D341Med (cell line): ENCODE data around the gene PCDHGC4.

ENCODE experiments used
- DNase-seq: peaks from one replicate; pipeline ENCODE4 v3.0.0; 2012; ENCODE audit warnings: low spot score

The PCDHGC4 gene

DNA sequence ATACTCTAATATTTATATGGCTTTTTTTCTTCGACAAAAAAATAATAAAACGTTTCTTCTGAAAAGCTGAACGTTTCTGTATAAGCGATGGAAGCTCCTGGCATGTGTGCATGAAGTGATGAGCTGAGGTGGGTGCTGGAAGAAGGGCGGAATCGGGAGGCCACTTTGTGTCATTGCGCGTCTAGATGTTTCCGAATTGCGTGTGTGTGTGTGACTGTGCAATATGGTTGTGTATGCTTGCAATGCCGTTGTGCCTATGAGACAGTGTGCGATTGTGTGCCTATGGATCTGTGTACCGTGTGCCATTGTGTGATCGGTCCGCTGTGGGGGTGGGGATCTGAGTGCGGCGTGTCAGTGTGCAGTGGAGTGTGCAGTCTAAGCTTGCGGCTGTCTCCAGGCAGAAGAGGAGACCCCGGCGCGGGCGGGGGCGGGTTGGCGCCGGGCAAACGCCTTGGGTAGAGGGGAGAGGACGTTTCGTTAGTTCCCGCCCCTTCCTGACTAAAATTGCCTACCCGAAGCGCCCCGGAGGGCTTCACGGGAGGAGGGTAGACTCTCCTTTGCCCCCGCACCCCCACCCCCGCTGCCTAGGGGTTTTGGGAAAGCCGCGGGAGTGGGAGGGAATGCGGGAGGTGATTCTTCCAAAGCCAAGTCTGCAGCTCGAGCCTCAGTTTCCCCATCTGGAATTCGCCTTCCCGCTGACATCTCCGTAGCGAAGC lies 28.2 kb downstream of the PCDHGC4 start:
- no peak for DNase-seq

DNA sequence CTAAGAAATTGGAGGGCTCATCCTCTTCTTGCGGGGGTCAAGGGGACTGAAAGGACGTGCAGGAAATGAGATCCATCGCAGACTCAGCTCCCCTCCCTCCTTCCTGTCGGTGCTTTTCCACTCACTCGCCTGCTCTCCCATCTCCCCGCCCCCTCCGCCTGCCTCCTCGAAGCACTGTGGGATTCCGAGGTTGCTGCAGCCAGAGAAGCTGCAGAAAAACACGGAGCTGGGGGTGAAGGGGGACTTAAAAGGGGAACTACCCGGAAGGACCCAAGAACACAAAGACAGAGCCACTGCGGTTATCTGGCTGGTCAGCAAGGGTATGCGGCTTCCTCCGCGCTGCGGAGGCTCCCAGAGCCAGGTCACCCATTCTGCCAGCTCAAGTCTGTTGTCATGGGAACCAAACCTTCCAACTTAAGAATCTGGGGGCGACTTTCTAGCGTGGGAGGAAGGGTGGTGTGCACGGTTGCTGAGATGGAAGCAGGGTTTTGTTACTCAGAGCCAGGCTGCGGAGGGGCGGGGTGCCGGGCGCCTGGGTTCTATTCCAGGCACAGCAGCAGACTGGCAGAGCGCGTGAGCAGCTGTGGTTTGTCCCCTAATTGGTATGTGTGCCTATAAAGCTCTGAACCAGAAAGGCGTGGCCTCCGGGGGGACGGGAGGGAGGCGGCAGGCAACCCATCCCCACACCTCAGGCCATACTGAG lies 28.9 kb downstream of the PCDHGC4 start:
- no peak for DNase-seq

DNA sequence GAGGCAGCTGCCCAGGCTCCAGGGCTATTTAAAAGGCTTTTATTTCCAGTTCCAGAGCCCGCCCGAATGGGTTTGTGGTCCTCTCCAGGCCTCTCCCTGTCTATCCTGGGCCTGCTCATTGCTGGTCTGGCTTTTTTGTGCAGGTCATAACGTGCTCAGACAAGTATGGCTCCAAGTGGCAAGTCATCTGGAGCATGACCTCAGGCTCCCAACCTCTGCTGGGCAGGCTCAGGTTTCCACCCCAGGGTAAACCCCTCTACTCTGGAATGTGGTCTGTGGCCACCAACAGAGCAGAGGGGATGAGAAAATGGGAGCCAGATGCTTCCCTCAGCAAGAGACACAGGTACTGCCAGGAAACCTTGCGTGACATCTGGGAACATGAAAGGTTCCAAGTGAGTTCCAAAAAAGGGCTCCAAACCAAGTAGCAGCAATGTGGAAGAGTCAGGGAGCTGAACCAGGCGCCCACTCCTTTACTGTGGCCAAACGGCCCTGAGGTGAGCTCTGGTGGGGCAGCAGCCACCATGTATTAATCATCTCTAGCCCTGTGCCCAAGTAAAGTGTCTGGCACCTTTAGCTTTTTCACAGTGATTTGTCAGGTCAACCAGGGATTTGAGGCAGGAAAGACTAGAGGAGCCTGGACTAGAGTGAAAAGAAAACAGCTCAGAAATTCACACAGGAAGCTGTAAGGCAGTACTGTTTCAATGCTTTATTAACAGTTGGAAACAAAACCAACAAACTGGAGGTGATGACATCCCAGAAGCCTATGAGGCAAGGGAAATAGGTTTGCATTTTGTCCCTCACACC lies 29.7 kb downstream of the PCDHGC4 start:
- DNase-seq = no peak

DNA sequence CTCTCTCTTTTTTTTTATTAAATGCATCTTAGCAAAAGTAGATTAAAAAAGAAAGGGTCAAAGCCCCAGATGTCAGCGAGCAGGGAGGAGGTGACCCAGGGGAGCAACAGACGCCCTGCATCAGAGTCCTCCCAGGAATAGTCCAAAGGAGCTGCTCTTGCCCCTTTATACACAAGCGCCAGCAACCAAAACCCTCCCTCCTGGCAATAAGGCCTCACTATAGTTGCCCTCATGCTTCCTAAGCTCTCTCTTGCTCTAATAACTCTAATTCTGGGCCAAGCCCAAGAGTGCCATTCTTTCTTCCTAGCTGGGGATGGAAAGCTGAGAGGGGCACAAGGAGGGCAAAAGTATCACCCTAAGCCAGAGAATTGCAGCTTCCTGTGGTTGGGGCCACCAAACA lies 30.3 kb downstream of the PCDHGC4 start:
- no peak for DNase-seq

DNA sequence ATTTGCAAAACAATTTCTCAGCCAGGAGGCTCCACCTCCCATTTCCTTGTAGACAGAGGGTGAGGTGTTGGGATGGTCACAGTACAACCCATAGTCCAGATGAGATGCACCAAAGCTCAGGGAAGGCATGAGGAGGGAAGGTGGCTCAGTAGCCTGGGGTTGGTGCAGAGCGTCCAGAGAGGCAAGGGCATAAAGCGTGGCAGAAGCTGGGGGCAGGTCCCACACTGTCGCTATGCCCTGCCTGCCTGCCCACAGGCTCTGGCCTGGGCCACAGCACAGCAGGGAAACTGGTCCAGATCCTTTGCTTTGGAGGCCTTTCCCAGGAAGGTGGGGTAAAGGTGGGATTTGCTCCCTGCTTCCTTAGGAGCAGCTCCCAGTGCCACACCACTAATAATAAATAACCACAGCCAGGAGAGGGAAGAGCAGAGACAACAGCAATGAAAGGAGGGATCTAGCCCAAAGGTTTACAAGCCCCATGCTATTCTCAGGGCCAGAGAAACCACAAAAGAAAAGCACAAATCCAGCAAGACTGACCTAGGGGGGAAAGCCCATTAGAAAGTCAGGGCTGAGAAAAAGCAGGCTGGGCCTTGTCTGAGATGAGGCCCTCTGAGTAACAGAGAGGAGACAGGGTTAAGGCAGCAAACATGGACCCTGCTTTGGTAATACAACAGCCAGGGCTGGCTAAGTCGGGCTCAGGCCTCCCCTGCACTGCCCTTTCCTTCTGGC lies 31.3 kb downstream of the PCDHGC4 start:
- DNase-seq = no peak

DNA sequence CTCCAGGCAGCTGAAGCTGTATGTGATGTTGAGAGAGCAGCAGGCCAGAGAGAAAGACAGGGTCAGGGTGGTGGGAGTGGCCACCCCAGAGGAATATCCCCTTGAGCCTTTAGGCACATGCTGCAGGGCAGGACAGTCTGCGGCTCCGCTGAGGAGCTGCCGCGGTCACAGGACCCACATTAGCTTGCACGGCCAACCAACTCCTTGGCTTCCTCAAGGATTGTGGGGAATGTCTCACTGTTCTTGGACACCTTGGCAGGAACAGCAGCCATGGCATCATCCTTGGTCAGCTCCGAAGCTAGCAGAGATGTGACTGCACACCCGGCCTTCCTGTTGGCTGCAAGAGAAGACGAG lies 31.8 kb downstream of the PCDHGC4 start:
- no peak for DNase-seq

DNA sequence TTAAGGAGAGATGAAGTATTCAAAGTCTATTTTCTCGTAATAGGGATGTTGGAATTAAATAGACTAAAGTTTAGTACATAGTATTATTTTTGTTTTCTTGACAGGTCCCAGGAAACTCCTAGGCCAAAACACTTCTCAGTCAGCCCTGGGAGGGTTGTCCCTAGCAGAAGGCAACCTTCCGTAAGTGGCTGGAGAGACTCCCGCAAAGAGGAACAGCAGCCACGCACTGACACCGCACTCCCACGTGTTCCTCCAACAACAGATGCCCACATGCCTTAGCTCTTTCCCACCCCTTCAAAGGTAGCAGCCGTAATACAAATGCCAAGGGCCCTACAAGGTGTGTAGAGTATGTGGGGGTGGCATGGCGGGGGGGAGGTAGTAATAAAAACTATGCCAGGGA lies 32.5 kb downstream of the PCDHGC4 start:
- DNase-seq = no peak

DNA sequence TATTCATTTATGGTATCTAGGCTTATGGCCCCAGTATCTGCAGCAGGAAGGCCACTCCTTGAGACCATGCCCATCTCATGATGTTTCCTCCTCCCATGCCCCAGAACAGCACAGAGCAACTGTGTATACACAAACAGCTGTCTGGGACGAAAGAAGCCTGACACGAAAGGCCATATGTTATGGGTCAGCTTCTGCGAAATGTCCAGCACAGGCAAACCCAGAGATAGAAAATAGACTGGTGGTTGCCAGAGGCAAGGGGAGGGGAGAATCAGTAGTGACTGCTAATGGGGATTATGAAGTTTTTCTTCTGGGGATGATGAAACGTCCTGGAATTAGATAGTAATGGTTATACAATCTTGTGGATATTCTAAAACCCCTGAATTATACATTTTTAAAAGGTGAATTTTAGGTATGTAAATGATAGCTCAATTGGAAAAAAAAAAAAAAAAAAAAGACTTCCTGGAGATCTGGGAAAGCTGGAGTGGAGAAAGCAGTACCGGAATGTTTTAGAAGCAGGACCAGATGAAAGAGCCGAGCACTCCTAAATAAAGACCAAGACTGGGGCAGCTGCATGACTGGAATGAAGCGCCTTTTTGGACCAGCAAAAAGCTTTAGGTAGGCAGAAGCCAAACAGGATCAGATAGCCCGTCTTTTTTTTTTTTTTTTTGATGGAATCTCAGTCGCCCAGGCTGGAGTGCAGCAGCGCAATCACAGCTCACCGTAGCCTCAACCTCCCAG lies 33.2 kb downstream of the PCDHGC4 start:
- DNase-seq = no peak

DNA sequence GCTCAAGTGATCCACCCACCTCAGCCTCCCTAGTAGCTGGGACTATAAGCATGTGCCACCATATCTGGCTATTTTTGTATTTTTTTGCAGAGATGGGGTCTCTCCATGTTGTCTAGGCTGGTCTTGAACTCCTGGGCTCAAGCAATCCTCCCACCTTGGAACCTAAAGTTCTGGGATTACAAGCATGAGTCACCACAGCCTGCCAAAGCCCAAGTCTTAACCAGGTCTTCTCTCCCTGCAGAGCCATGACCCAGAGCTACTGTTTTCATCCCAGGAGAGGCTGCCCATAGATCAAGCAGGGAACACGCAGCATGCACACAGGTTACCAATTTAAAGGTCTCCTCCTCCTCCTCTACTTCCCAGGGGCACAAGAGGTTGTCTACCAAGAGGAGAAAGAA lies 33.8 kb downstream of the PCDHGC4 start:
- DNase-seq = no peak

DNA sequence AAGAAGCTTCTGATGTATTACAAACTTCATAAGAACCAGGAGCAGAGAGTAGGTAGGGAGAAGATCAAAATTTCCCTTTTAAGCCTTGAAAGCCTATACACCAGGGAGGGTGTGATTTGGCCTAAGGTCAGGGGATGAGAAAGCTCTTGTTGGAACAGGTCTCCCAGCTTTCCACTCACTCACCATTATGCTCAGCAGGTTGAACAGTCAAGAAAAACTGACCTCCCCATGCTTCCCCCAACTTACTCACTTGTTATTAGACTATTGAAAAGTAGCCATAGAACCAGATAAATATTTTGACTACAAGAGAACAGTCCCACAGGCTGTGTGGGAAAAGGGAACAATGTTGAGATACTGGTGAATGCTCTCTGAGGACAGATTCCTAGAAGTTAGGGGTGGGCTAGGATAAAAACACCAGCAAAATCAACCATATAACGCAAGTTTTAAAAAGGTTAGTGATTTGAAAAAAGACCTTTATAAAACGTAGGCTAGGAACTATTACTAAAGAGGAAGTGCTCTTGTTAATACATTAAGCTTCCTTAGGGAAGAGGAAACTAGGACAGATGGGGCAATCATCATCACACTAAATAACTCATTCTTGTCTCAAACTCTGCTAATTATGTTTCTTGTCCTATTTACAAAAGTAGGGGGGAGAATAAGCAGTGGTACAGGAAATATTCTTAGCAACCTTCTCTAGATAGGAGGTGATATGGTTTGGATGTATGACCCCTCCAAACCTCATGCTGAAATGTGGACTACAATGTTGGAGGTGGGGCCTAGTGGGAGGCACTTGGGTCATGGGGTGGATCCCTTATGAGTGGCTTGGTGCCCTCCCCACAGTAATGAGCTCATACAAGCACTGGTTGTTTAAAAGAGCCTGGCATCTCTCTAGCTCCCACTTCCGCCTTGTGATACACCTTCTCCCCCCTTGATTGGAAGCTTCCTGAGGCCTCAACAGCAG lies 35.1 kb downstream of the PCDHGC4 start:
- no peak for DNase-seq

DNA sequence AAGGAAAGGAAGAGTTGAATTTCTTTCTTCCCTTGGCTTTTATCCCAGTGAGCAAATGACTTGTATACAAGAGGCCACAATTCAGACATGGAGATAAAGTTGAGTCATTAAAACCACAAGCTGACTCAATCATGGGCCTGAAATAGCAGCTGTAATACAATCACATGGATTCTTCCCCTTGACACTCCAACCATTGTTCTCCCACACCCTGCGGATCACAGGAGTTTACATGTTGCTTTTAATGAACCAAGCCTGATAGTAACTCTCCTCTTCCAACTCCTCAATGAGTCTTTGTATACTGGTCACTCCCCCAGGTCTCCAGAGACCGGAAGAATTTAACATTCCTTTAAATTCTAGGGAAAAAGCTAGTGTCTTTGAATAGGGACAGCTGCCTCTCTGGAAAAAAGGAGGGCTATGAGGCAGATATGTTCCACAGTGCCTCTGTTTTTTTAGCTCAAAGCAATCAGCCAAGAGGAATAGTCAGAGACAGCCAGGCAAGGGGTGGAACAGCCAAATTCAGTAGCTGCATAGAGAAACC lies 36.5 kb downstream of the PCDHGC4 start:
- DNase-seq = no peak

DNA sequence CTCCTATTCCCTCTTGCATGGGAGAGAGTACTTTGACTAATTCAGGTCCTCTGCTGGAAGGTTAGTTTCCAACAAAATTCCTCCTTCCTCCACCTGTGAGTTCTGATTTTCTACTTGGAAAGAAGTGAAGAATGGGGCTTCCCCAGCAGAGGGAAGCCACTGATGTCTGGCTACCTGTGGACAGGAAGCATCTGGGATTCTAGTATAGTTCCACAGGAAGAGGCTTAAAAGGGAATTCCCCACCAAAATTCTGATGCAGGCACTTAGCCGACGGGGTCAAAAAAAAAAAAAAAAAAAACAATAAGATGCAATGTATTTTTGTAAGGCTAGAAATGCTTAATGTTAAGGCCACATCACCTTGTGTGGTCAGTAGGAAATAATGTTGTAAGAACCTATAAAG lies 37.5 kb downstream of the PCDHGC4 start:
- DNase-seq = no peak

DNA sequence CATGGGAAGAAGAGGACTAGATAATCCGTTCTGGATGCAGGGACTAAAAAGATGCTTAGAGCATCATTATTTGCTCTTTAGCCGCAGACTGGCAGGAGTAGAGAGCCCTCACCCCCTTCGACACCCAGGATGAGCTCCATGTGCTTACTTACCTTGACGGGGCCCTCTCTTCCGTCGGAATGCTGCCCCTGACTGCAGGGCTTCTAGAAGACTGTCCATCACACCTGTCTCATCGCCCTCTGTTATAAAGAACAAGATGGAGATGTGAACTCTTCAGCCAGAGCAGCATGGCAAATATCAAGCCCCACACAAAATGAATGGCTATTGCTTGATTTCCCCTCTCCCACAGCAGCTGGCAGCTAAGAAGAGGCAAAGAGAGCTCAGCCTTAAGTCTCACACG lies 39.2 kb downstream of the PCDHGC4 start:
- no peak for DNase-seq

DNA sequence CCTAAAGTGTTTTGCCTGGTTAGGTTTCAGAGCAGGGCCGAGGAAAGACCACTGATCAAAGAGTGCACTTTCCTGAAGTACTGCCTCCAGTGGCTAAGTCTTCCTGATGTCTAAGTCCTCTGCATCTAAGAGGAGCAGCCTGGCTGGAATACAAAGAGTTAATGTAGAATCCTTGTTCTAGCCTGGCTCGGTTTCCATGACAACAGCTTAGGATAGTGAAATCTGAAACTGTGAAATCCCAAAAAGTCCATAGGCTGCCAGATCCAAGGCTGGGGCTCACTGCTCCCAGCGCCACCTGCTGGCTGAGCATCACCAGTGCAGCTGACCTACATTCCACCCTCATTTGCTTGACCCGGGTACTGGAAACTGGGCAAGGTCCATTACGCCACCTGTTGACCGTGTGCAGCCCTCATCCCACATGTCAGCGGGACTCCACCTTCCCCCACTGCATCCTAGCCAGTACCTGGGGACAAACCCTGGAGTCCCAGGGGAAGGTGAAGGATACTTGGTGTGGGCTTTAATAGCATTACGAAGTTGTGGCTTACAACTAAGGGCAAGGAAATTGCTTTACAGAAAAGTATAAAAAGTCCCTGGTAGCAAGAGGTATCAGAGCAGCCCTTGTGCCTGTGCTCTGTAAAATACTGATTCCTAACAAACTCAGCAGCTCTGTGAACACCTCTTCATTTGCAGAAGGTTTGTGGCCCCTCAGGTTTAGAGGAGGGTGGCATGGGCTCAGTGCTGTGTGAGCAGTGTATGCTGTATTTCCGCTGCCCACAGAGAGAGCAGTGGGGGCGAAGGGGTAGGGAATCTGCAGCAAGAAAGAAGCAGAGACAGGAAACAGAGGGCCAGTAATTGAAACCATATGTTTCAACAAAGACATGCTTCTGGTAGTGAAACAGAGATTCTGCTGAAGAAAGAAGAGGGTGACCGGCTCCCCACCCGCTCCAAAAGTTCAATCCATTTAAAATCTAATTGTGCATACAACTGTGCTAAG lies 40.1 kb downstream of the PCDHGC4 start:
- peak; percentile 87 for DNase-seq

DNA sequence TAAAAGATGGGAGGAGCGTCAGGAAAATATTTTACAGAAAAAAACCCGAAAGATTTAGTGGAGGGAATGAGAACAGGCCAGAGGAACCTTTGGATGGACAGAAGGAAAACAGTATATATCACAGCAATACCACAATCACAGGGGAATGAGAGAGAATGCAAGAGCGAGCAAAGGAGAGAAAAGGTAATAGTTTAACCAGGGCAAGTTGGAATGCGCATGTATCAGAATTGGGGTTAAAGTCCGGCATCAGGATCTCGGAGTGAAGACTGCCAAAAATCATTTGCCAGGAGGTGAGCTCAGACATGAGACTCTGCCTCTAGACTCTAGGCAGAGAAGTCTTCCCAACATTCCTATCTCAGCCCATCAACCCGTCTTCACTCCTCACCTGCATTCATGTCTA lies 40.8 kb downstream of the PCDHGC4 start:
- no peak for DNase-seq

DNA sequence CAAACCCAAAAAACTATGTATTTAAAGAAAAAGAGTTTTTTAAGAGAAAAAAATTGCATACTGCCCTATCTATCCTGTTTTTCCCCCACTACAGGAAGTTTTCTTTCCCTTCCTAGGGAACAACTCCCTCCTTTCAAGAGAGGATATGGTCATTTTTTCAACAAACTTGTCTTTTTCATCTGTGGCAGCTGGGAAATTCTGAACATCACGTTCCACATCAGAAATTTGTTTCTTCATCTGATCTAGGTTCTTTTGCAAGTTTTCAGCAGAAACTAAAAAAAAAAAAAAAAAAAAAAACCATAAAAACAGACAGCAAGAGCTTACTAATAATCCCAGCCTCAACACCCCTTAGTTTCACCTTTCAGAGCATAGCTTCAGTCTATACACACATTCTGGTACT lies 42.6 kb downstream of the PCDHGC4 start:
- DNase-seq = no peak

DNA sequence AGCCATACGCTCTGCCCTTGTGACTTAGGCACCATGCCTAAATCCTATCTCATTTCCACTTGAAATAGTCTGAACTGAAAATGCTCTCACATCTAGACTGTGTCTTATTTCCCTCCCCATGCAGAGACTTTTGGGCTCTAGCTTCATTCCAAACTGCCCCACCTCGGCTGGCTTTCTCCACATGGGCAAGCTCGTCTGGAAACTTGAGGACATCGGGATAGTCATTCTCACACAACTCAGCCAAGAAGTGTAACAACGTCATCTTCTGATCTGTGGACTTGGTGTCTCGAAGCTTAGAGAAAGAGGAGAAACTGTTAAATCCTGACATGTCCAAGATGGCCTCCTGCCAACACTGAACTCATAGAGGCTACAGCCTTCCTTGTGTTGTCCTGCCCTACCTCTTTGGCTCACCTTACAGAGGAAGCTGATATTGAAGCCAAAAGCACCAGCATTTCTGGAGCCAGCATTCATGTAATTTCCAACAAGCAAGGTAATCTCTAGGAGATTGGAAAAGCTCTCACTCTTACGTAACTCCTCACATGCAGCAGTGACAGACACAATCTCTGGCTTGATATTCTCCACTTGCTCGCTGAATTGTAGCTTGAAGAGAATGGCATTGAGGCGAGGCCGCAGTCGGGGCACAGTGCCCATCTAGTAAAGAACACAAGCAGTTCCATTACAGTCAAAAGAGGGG lies 43.6 kb downstream of the PCDHGC4 start:
- no peak for DNase-seq

DNA sequence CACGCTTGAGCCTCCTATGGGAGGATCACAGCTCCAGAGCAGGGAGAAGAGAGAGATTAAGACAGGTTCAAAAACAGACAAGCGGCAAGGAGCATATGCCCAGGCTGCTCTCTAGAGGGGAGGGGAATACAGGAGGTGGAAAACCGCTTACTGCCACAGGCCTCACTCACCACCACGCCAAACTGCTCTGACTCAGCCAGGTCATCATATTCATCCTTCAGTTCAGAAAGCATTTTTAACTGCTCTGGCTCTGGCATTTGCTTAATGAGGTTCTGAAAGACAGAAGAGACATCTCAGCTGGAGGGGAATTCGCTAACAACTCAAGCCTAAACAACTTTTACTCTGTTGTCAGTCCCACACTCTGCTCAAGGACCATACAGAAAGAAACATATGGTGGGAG lies 44.2 kb downstream of the PCDHGC4 start:
- no peak for DNase-seq
